IgD-negative memory B cell (primary cell): ENCODE data around the gene ATP2A3. TPM values are rescaled to one million over a fixed set of nuclear protein-coding genes. Genes with fewer than 3 reads are reported as not detected.

Experiments used
- H3K27ac Mint-ChIP-seq, 3 donors: one replicate each; pipeline ENCODE4 v1.8.0; 2020 to 2022; ENCODE audit warnings: mild to moderate bottlenecking in 3 of 3, mixed read lengths in 3 of 3, moderate library complexity in 1 of 3
- H3K27me3 Mint-ChIP-seq: one replicate; pipeline ENCODE4 v1.8.0; 2021; ENCODE audit warnings: mixed read lengths
- H3K36me3 Mint-ChIP-seq: one replicate; pipeline ENCODE4 v1.8.0; 2020; ENCODE audit warnings: mild to moderate bottlenecking, mixed read lengths
- H3K4me1 Mint-ChIP-seq, 3 donors: one replicate each; pipeline ENCODE4 v1.8.0; 2020 to 2022; ENCODE audit warnings: mixed read lengths in 3 of 3, mild to moderate bottlenecking in 1 of 3
- H3K4me3 Mint-ChIP-seq, 4 donors: one replicate each; pipeline ENCODE4 v1.8.0; 2020 to 2022; ENCODE audit warnings: mild to moderate bottlenecking in 4 of 4, mixed read lengths in 4 of 4, moderate library complexity in 3 of 4
- H3K9me3 Mint-ChIP-seq, 3 donors: one replicate each; pipeline ENCODE4 v1.8.0; 2020 to 2021; ENCODE audit warnings: mixed read lengths in 3 of 3, mild to moderate bottlenecking in 1 of 3
- polyA plus RNA-seq: library from polyadenylated mRNA; unstranded; fragments of 300-500 nt; fragmentation: Illumina TruSeq; gene quantifications from one replicate; pipeline ENCODE4 v1.2.3, GENCODE V29; 2021

Gene ATP2A3
- 155 TPM for polyA plus RNA-seq

- Mint-ChIP-seq H3K36me3 (peaks cover 8% of the 10 kb centered on the region), H3K9me3 (no peaks in the 10 kb centered on the region), H3K27ac (peak within 1 kb of the TSS; percentile 97 to 98 (median 97)), H3K27me3 (no peaks in the 10 kb centered on the region), H3K4me3 (peak within 1 kb of the TSS; percentile 88 to 98 (median 95)), H3K4me1 (peaks cover 42 to 54% (median 54%) of the 10 kb centered on the region in 3 donors)
Observed at GRCh38 chr17:3964203-3965117, at the start of gene ATP2A3. Gene ATP2A3 (minus strand): TSS chr17:3964437. CDS start chr17:3964291, 146 bp downstream.

- no peak overlapping the region for H3K27ac Mint-ChIP-seq
- no peaks in the 10 kb centered on the region for H3K4me1 Mint-ChIP-seq
- H3K9me3 Mint-ChIP-seq = no peaks in the 10 kb centered on the region
- H3K4me3 Mint-ChIP-seq = no peak overlapping the region
- H3K36me3 Mint-ChIP-seq = peaks cover 3% of the 10 kb centered on the region
- H3K27me3 Mint-ChIP-seq = no peaks in the 10 kb centered on the region
Observed at GRCh38 chr17:4010754-4011153, 46.5 kb upstream of the ATP2A3 start.

GRCh38 chr17:4009186-4009785, 45.0 kb upstream of the ATP2A3 start:
- Mint-ChIP-seq H3K36me3 (no peaks in the 10 kb centered on the region), H3K27me3 (no peaks in the 10 kb centered on the region), H3K4me1 (peaks cover 4 to 5% (median 4%) of the 10 kb centered on the region in 3 donors), H3K9me3 (no peaks in the 10 kb centered on the region), H3K27ac (no peak overlapping the region), H3K4me3 (no peak overlapping the region)

GRCh38 chr17:4008441-4009185, 44.4 kb upstream of the ATP2A3 start:
- H3K4me1 Mint-ChIP-seq = peaks cover 4 to 5% (median 4%) of the 10 kb centered on the region in 3 donors
- H3K9me3 Mint-ChIP-seq = no peaks in the 10 kb centered on the region
- no peaks in the 10 kb centered on the region for H3K27me3 Mint-ChIP-seq
- no peaks in the 10 kb centered on the region for H3K36me3 Mint-ChIP-seq
- H3K27ac Mint-ChIP-seq = no peak overlapping the region
- H3K4me3 Mint-ChIP-seq = no peak overlapping the region

GRCh38 chr17:4008082-4008435, 43.8 kb upstream of the ATP2A3 start:
- Mint-ChIP-seq H3K4me1 (peaks cover 4 to 9% (median 6%) of the 10 kb centered on the region in 3 donors), H3K9me3 (no peaks in the 10 kb centered on the region), H3K27me3 (no peaks in the 10 kb centered on the region), H3K4me3 (no peak overlapping the region), H3K36me3 (no peaks in the 10 kb centered on the region), H3K27ac (no peak overlapping the region)

GRCh38 chr17:4007346-4008081, 43.3 kb upstream of the ATP2A3 start:
- Mint-ChIP-seq H3K27ac (no peak overlapping the region), H3K36me3 (no peaks in the 10 kb centered on the region), H3K27me3 (no peaks in the 10 kb centered on the region), H3K9me3 (no peaks in the 10 kb centered on the region), H3K4me3 (no peak overlapping the region), H3K4me1 (peaks cover 6 to 9% (median 7%) of the 10 kb centered on the region in 3 donors)

GRCh38 chr17:4006745-4007211, 42.5 kb upstream of the ATP2A3 start:
- Mint-ChIP-seq H3K9me3 (no peaks in the 10 kb centered on the region), H3K4me1 (peaks cover 12 to 15% (median 12%) of the 10 kb centered on the region in 3 donors), H3K27me3 (no peaks in the 10 kb centered on the region), H3K27ac (no peak overlapping the region), H3K36me3 (no peaks in the 10 kb centered on the region), H3K4me3 (no peak overlapping the region)

- no peak overlapping the region for H3K27ac Mint-ChIP-seq
- H3K9me3 Mint-ChIP-seq = no peaks in the 10 kb centered on the region
- no peaks in the 10 kb centered on the region for H3K36me3 Mint-ChIP-seq
- H3K27me3 Mint-ChIP-seq = no peaks in the 10 kb centered on the region
- no peak overlapping the region for H3K4me3 Mint-ChIP-seq
- H3K4me1 Mint-ChIP-seq = peaks cover 14 to 15% (median 14%) of the 10 kb centered on the region in 3 donors
Observed at GRCh38 chr17:4006165-4006589, 41.9 kb upstream of the ATP2A3 start.

GRCh38 chr17:4005296-4006164, 41.3 kb upstream of the ATP2A3 start:
- Mint-ChIP-seq H3K36me3 (no peaks in the 10 kb centered on the region), H3K27me3 (no peaks in the 10 kb centered on the region), H3K4me3 (no peak overlapping the region), H3K9me3 (no peaks in the 10 kb centered on the region), H3K4me1 (peaks cover 14 to 16% (median 15%) of the 10 kb centered on the region in 3 donors), H3K27ac (peak overlapping the region in 1 of 3 donors; percentile 80)

- peak overlapping the region in 2 of 3 donors; percentile 42 to 80 for H3K27ac Mint-ChIP-seq
- no peaks in the 10 kb centered on the region for H3K9me3 Mint-ChIP-seq
- peak overlapping the region in 2 of 4 donors; percentile 18 to 22 for H3K4me3 Mint-ChIP-seq
- no peaks in the 10 kb centered on the region for H3K27me3 Mint-ChIP-seq
- H3K36me3 Mint-ChIP-seq = no peaks in the 10 kb centered on the region
- H3K4me1 Mint-ChIP-seq = peaks cover 14 to 16% (median 15%) of the 10 kb centered on the region in 3 donors
Observed at GRCh38 chr17:4004517-4005295, 40.5 kb upstream of the ATP2A3 start.

GRCh38 chr17:4003501-4004421, 39.5 kb upstream of the ATP2A3 start:
- no peaks in the 10 kb centered on the region for H3K9me3 Mint-ChIP-seq
- H3K4me1 Mint-ChIP-seq = peaks cover 14 to 16% (median 15%) of the 10 kb centered on the region in 3 donors
- H3K4me3 Mint-ChIP-seq = peak overlapping the region in 2 of 4 donors; percentile 30 to 68
- peak overlapping the region in 2 of 3 donors; percentile 22 to 67 for H3K27ac Mint-ChIP-seq
- no peaks in the 10 kb centered on the region for H3K36me3 Mint-ChIP-seq
- H3K27me3 Mint-ChIP-seq = no peaks in the 10 kb centered on the region

GRCh38 chr17:4003131-4003500, 38.9 kb upstream of the ATP2A3 start:
- Mint-ChIP-seq H3K4me1 (peaks cover 14 to 16% (median 15%) of the 10 kb centered on the region in 3 donors), H3K36me3 (no peaks in the 10 kb centered on the region), H3K27ac (peak overlapping the region in 2 of 3 donors; percentile 22 to 67), H3K4me3 (peak overlapping the region in 2 of 4 donors; percentile 30 to 68), H3K9me3 (no peaks in the 10 kb centered on the region), H3K27me3 (no peaks in the 10 kb centered on the region)
